ENCODE results near the gene IFT20.

GRCh38 chr17:28331891-28332420 is 3.3 kb downstream of the IFT20 start:
- TF ChIP-seq CTCF (IDR thresholded peaks at IDR 0.05) = no peak
- no peak for TF ChIP-seq POLR2A (IDR thresholded peaks at IDR 0.05)

Measured in gastroesophageal sphincter (tissue), 3 donors.